Stimulated activated CD4-positive, alpha-beta T cell treated with anti-CD3 and anti-CD28 coated beads, Interleukin-1b, Interleukin-23, amount 100 ng/mL, for 48 hours (primary cell): ENCODE data around the gene ZNF385C.

Source experiments
- DNase-seq: peaks from one replicate; pipeline ENCODE4 v3.0.0-alpha.2; 2020

The ZNF385C gene

GRCh38 chr17:42107124-42107523, 8.9 kb upstream of the ZNF385C start:
- no peak for DNase-seq

- no peak for DNase-seq
Measured at GRCh38 chr17:42106009-42106408, 7.7 kb upstream of the ZNF385C start.

- DNase-seq, result no peak
Measured at GRCh38 chr17:42104264-42104663, 6.0 kb upstream of the ZNF385C start.

GRCh38 chr17:42103221-42103954, 5.1 kb upstream of the ZNF385C start:
- DNase-seq, result no peak

- DNase-seq, result peak; percentile 75
Measured at GRCh38 chr17:42101513-42102292, 3.4 kb upstream of the ZNF385C start.

- no peak for DNase-seq
Measured at GRCh38 chr17:42098730-42099399, 592 bp upstream of the ZNF385C start.

- DNase-seq, result no peak
Measured at GRCh38 chr17:42096360-42097111, 1.7 kb downstream of the ZNF385C start.

GRCh38 chr17:42094375-42095069, 3.8 kb downstream of the ZNF385C start:
- DNase-seq, result no peak

GRCh38 chr17:42092939-42093338, 5.3 kb downstream of the ZNF385C start:
- no peak for DNase-seq

- DNase-seq, result no peak
Measured at GRCh38 chr17:42090964-42091790, 7.1 kb downstream of the ZNF385C start.

- DNase-seq, result no peak
Measured at GRCh38 chr17:42088736-42089135, 9.5 kb downstream of the ZNF385C start.

GRCh38 chr17:42087736-42088705, 10.3 kb downstream of the ZNF385C start:
- no peak for DNase-seq

- DNase-seq, result no peak
Measured at GRCh38 chr17:42087042-42087701, 11.1 kb downstream of the ZNF385C start.

GRCh38 chr17:42081516-42082129, 16.6 kb downstream of the ZNF385C start:
- DNase-seq, result no peak

- no peak for DNase-seq
Measured at GRCh38 chr17:42079541-42079940, 18.7 kb downstream of the ZNF385C start.

GRCh38 chr17:42078396-42079043, 19.8 kb downstream of the ZNF385C start:
- no peak for DNase-seq

- DNase-seq, result no peak
Measured at GRCh38 chr17:42077755-42078154, 20.5 kb downstream of the ZNF385C start.

- DNase-seq, result no peak
Measured at GRCh38 chr17:42076797-42077559, 21.3 kb downstream of the ZNF385C start.
